ENCODE results near the gene NGLY1. TPM values are rescaled to one million over a fixed set of nuclear protein-coding genes. Genes with fewer than 3 reads are reported as not detected.

The NGLY1 gene
- total RNA-seq, 1 donor = 30.4 TPM

- no peak for TF ChIP-seq CTCF (IDR thresholded peaks at IDR 0.05; ENCODE audit: extremely low read depth, low read depth, low read length)
- DNase-seq (ENCODE audit: insufficient read length, low spot score, missing footprints) = no peak
- H2AFZ ChIP-seq (ENCODE audit: low read length) = peak overlapping the region; percentile 94
Observed at GRCh38 chr3:25789209-25789595, 6.0 kb upstream of the NGLY1 start.

GRCh38 chr3:25787689-25788088, 4.4 kb upstream of the NGLY1 start:
- Histone ChIP-seq H3K36me3 (ENCODE audit: insufficient read depth, low read length) (no peaks in the 10 kb centered on the region), H3K4me3 (ENCODE audit: insufficient read depth, low read length) (no peak overlapping the region), H4K20me1 (ENCODE audit: insufficient read depth, low read length) (no peaks in the 10 kb centered on the region), H3K27ac (ENCODE audit: low read depth, low read length) (no peak overlapping the region), H3K27me3 (ENCODE audit: insufficient read depth, low read length) (no peaks in the 10 kb centered on the region), H3K79me2 (ENCODE audit: insufficient read depth, low read length) (peaks cover 15% of the 10 kb centered on the region), H3K4me1 (ENCODE audit: insufficient read depth, low read length) (peaks cover 19% of the 10 kb centered on the region), H2AFZ (ENCODE audit: low read length) (no peak overlapping the region), H3K9me3 (ENCODE audit: low read depth, low read length) (no peaks in the 10 kb centered on the region), H3K4me2 (ENCODE audit: insufficient read depth, low read length) (no peak overlapping the region)
- no peak for TF ChIP-seq CTCF (IDR thresholded peaks at IDR 0.05; ENCODE audit: extremely low read depth, low read depth, low read length)
- DNase-seq (ENCODE audit: insufficient read length, low spot score, missing footprints) = no peak

More at GRCh38 chr3:25789209-25789595, 6.0 kb upstream of the NGLY1 start:
- peak overlapping the region; percentile 93 for H3K27ac ChIP-seq (ENCODE audit: low read depth, low read length)
- peaks cover 14% of the 10 kb centered on the region for H3K4me1 ChIP-seq (ENCODE audit: insufficient read depth, low read length)
- H3K4me3 ChIP-seq (ENCODE audit: insufficient read depth, low read length) = peak overlapping the region; percentile 80
- peaks cover 4% of the 10 kb centered on the region for H3K36me3 ChIP-seq (ENCODE audit: insufficient read depth, low read length)
- no peaks in the 10 kb centered on the region for H4K20me1 ChIP-seq (ENCODE audit: insufficient read depth, low read length)
- H3K79me2 ChIP-seq (ENCODE audit: insufficient read depth, low read length) = peaks cover 13% of the 10 kb centered on the region
- no peaks in the 10 kb centered on the region for H3K9me3 ChIP-seq (ENCODE audit: low read depth, low read length)
- peak overlapping the region; percentile 95 for H3K4me2 ChIP-seq (ENCODE audit: insufficient read depth, low read length)
- no peaks in the 10 kb centered on the region for H3K27me3 ChIP-seq (ENCODE audit: insufficient read depth, low read length)

GRCh38 chr3:25785826-25786225, 2.6 kb upstream of the NGLY1 start:
- no peak overlapping the region for H2AFZ ChIP-seq (ENCODE audit: low read length)
- TF ChIP-seq CTCF (IDR thresholded peaks at IDR 0.05; ENCODE audit: extremely low read depth, low read depth, low read length) = no peak

GRCh38 chr3:25784971-25785370, 1.7 kb upstream of the NGLY1 start:
- no peaks in the 10 kb centered on the region for H3K36me3 ChIP-seq (ENCODE audit: insufficient read depth, low read length)
- no peak overlapping the region for H3K27ac ChIP-seq (ENCODE audit: low read depth, low read length)
- no peaks in the 10 kb centered on the region for H3K9me3 ChIP-seq (ENCODE audit: low read depth, low read length)
- no peak for DNase-seq (ENCODE audit: insufficient read length, low spot score, missing footprints)
- peaks cover 28% of the 10 kb centered on the region for H3K79me2 ChIP-seq (ENCODE audit: insufficient read depth, low read length)
- no peak overlapping the region for H2AFZ ChIP-seq (ENCODE audit: low read length)
- no peak overlapping the region for H3K4me2 ChIP-seq (ENCODE audit: insufficient read depth, low read length)
- H4K20me1 ChIP-seq (ENCODE audit: insufficient read depth, low read length) = no peaks in the 10 kb centered on the region
- H3K4me1 ChIP-seq (ENCODE audit: insufficient read depth, low read length) = peaks cover 21% of the 10 kb centered on the region
- H3K4me3 ChIP-seq (ENCODE audit: insufficient read depth, low read length) = no peak overlapping the region
- H3K27me3 ChIP-seq (ENCODE audit: insufficient read depth, low read length) = no peaks in the 10 kb centered on the region
- no peak for TF ChIP-seq CTCF (IDR thresholded peaks at IDR 0.05; ENCODE audit: extremely low read depth, low read depth, low read length)

More at GRCh38 chr3:25785826-25786225, 2.6 kb upstream of the NGLY1 start:
- no peaks in the 10 kb centered on the region for H4K20me1 ChIP-seq (ENCODE audit: insufficient read depth, low read length)
- no peak overlapping the region for H3K4me2 ChIP-seq (ENCODE audit: insufficient read depth, low read length)
- H3K36me3 ChIP-seq (ENCODE audit: insufficient read depth, low read length) = no peaks in the 10 kb centered on the region
- DNase-seq (ENCODE audit: insufficient read length, low spot score, missing footprints) = peak; percentile 74
- H3K27ac ChIP-seq (ENCODE audit: low read depth, low read length) = no peak overlapping the region
- H3K4me3 ChIP-seq (ENCODE audit: insufficient read depth, low read length) = no peak overlapping the region
- no peaks in the 10 kb centered on the region for H3K9me3 ChIP-seq (ENCODE audit: low read depth, low read length)
- H3K79me2 ChIP-seq (ENCODE audit: insufficient read depth, low read length) = peaks cover 22% of the 10 kb centered on the region
- H3K27me3 ChIP-seq (ENCODE audit: insufficient read depth, low read length) = no peaks in the 10 kb centered on the region
- peaks cover 26% of the 10 kb centered on the region for H3K4me1 ChIP-seq (ENCODE audit: insufficient read depth, low read length)

Measured in osteoblast (primary cell).